Neural progenitor cell (in vitro differentiated cells): ENCODE data around the gene PRPSAP1.

ENCODE experiments used
- CTCF ChIP-seq: fragments of 200-600 bp; sonication (generic); IDR thresholded peaks from 2 replicates; pipeline ENCODE4 v1.5.1; 2017; ENCODE audit warnings: antibody characterized with exemption, mild to moderate bottlenecking
- EZH2 ChIP-seq: fragments of 200-600 bp; sonication (generic); IDR thresholded peaks from 2 replicates; pipeline ENCODE4 v1.6.1; 2017; ENCODE audit warnings: antibody characterized with exemption, mild to moderate bottlenecking, moderate library complexity
- EZH2phosphoT487 ChIP-seq: fragments of 200-600 bp; sonication (generic); IDR thresholded peaks from 2 replicates; pipeline ENCODE4 v1.6.1; 2017; ENCODE audit warnings: antibody characterized with exemption

- TF ChIP-seq EZH2 (no peak), CTCF (no peak), EZH2phosphoT487 (no peak)
These were observed 73.9 kb downstream of the PRPSAP1 start for GRCh38 chr17:76279742-76280287.
